CD4-positive, alpha-beta T cell treated with Interferon gamma for 1 hour (primary cell): ENCODE measurements around the gene RPL10.

Source experiments
- DNase-seq: peaks from one replicate; pipeline ENCODE4 v3.0.0-alpha.2; 2020

Gene RPL10

GRCh38 chrX:154431341-154431740 lies 33.2 kb downstream of the RPL10 start:
- DNase-seq = peak; percentile 46

- no peak for DNase-seq
Measured at GRCh38 chrX:154432210-154432609, 34.0 kb downstream of the RPL10 start.

DNA sequence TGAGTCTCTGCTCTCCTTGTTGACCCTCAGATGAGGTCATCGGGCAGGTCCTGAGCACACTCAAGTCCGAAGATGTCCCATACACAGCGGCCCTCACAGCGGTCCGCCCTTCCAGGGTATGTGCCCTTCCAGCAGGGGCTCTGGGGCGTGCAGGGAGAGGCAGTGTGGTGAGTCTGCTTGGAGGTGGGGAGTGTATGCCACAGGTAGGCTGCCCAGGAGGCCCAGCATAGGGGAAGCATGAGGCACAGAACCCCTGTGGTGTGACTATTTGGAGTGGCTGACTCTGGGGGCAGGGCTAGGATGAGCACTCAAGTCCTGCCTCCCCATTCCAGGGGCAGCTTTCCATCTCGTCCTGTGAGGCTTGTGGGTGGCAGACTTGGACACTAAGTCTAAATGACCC lies 35.4 kb downstream of the RPL10 start:
- no peak for DNase-seq

- DNase-seq = no peak
Measured at GRCh38 chrX:154434394-154435168, 36.4 kb downstream of the RPL10 start.

- no peak for DNase-seq
Measured at GRCh38 chrX:154435171-154435733, 37.1 kb downstream of the RPL10 start.

DNA sequence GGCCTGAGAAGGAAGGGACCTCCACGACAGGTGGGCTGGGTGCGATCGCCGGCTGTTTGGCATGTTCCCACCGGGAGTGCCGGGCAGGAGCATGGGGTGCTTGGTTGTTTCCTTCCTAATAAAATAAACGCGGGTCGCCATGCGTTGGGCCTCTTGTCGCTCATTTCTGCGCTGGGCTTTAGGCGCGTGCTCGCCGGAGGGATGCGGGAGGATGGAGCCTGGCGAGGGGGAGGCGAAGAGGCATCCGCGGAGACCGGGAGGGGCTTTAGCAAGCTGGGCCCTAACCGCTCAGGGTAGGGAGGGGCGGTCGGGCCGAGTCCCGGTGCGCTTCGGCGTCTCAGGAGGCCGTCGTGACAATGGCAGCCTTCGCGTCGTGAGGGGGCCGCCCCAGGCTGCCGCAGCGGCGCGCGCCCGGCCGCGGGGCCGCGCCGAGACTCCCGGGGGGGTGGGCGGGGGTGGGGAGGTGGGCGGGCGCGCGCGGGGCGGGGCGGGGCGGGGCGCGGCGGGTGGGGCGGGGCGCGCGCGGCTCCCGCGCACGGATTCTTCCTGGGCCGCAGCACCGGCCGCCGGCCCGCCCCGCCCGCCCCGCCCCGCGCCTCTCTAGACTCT lies 38.3 kb downstream of the RPL10 start:
- peak; percentile 57 for DNase-seq

GRCh38 chrX:154436983-154437752 lies 39.0 kb downstream of the RPL10 start, which contains the start of gene GDI1:
Gene GDI1, plus strand, starts transcription at chrX:154437154. Its CDS starts 101 bp downstream, at chrX:154437255.
- DNase-seq = peak; percentile 50

DNA sequence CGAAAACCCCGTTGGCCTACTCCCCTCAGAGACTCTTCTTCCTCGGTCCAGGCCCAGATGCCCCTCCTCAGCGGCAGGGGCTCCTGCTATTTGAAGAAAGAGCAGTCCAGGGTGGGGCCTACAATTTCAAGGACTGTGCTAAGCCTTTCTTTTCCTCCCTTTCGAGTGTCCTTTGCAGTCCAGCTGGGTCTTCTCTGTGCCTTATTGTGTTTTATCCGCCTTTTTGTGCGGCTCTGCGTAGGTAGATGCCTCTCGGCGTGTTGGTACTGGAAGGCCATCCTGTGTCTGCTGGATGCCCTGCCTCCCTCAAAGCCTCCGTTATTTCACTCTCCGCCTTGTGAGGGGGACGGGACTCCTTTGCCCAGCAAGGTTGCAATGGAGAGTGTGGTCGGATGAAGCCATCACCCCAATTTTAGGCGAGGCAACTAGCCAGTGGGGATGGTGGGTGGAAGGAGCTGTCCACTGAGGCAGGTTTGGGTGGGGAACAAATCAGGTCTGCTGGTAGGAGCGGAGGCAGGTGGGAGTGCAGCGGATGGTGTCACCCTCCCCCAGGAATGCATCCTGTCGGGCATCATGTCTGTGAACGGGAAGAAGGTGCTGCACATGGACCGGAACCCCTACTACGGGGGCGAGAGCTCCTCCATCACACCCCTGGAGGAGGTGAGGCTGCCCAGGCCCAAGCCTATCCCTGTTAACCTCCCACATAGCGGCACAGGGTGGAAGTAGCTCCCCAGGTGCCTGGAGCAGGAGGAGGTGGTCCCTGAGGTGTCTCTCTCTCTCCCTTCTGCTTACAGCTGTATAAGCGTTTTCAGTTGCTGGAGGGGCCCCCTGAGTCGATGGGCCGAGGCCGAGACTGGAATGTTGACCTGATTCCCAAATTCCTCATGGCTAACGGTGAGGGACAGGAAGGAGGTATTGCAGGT lies 40.1 kb downstream of the RPL10 start:
- DNase-seq = no peak

GRCh38 chrX:154439841-154440240 lies 41.7 kb downstream of the RPL10 start:
- no peak for DNase-seq

GRCh38 chrX:154440623-154441357 lies 42.6 kb downstream of the RPL10 start:
- DNase-seq = no peak

DNA sequence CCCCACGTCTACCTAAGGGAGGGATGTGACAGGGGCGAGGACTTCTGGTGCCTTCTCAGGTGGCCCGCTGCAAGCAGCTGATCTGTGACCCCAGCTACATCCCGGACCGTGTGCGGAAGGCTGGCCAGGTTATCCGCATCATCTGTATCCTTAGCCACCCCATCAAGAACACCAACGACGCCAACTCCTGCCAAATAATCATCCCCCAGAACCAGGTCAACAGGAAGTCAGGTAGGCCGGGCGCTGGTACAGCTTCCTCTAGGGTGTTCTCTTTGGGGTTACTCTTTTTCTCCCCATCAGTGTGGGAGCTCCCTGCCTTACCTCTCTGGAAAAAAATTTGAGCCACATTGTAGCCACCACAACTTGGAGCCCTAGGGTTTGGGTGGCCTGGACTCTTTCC lies 43.4 kb downstream of the RPL10 start:
- no peak for DNase-seq

GRCh38 chrX:154441984-154442707 lies 44.0 kb downstream of the RPL10 start:
- DNase-seq = no peak

DNA sequence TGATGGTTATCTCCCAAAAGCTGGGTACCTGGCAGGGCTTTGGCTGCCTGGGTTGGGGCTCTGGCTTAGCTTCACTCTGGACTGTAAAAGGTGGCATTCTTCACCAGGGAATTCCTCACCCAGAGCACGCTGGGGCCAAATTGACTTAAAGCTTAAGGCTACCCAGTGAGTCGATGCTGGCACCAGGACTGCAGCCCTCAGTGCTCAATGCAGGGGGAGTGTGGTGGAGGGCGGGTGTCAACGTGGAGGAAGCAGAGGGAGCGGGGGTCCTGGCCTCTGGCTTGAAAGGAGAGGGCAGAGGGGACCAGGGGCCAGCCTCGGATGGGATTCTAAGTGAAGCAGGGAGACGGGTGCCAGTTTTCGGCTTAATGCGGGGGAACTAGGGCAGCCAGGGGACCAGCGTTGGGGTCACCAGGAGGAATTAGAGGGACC lies 45.3 kb downstream of the RPL10 start:
- DNase-seq = no peak

DNA sequence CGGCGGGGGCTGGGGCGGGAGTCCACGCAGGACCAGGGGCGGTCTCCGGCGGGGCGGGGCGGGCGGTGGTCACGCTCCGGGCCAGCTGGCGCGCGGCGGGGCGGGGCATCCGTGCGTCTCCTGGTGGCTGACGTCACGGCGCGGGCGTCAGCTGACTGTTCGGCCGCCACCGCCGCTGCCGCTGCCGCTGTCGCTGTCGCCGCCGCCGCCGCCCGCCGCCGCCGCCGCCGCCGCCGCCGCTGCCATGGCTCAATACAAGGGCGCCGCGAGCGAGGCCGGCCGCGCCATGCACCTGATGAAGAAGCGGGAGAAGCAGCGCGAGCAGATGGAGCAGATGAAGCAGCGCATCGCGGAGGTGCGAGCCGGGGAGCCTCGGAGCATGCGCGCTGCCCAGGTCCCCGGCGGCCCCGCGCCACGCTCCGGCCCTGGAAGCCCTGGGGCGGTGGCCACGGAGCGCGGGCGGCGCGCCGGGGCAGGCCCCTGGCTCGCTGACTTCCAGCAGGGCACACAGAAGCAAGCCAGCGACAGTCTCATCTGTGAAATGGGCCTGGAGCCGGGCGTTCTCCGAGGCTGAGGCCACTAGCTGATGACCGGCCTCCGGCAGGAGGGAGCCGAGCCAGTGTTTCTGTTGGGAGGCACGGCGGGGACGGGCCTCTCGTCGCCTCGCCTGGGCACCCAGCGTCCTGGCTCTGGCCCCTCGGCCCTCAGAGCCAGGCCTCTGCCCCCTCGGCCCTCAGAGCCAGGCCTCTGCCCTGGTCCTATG lies 46.0 kb downstream of the RPL10 start, which contains the start of gene FAM50A:
FAM50A (plus strand) TSS at position 150 of the 763 bp plus-strand sequence; CDS start at position 245, 95 bp downstream.
- DNase-seq = peak; percentile 76

DNA sequence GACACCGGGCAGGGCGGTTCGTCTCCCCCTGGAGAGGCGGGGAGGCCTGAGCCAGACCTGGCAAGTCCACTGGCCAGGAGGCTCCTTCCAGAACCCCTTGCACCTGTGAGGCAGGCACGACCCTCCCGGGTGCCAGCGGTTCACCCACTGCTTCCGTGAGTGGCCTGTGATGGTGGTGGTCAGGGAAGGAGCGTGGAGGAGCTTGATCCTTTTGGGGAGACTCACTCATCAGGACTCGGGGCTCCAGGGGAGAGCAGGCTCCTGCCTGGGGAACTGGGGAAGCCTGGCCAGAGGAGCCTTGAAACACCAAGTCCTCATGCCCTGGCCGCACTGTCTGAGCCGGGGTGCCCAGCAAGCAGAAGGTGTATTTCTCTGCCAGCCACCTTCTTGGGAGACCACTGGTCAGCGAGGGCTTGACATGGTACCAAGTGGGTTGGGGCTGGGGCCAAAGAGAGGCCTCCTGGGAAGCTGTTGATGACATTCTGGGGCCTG lies 46.6 kb downstream of the RPL10 start:
- no peak for DNase-seq

- no peak for DNase-seq
Measured at GRCh38 chrX:154445776-154446175, 47.6 kb downstream of the RPL10 start.

DNA sequence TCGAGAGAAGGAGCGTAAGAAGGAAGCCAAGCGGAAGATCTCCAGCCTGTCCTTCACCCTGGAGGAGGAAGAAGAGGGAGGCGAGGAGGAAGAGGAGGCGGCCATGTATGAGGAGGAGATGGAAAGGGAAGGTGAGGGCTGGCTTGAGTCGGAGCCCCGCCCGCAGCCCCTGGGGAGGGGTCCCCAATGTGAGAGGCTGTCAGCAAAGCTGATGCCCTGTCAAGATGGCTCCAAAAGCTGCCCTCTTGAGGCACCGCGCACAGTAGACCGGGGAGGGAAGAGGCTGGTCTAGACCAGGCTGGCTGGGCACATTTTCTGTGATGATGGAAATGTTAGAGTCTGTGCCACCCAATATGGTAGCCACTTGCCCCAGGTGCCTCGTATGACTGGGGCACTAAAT lies 48.3 kb downstream of the RPL10 start:
- DNase-seq = no peak

- no peak for DNase-seq
Measured at GRCh38 chrX:154448484-154448883, 50.3 kb downstream of the RPL10 start.

GRCh38 chrX:154449618-154450017 lies 51.4 kb downstream of the RPL10 start:
- no peak for DNase-seq

DNA sequence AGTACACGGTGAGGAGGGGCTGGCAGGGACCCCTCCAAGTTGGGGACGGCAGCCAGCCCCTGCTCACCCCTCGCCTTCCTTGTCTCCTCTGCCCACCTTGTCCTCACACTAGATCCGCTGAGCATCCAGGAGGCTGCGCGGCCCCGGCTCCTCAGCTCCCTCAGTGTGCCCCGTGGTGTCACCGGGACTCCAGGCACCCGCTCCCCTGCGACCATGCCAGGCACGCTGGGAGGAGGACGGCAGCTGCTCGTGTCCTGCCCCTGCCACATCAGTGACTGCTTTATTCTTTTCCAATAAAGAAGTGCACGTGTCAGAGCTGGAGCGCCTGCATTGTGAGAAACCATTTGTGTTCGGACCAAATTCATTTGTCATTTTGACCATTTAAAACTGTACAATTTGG lies 52.1 kb downstream of the RPL10 start:
- DNase-seq = no peak
